ACHN (cell line): ENCODE results near the gene RDX.
"Not testable (repeated sequence)": the region's sequence is repeated elsewhere in the genome, so short reads cannot be mapped to it uniquely, and the experiment has no call there.

Source experiments
- DNase-seq: peaks from one replicate; pipeline ENCODE4 v3.0.0-alpha.2; 2015
- in situ Hi-C: cut with HindIII; loops from 2 replicates; pipeline ENCODE4 v1.10.0; 2017; ENCODE audit warnings: low sequenced_read_pairs, low pct_ligation_motif_present, low pct_unique_long_range_greater_than_20kb

The RDX gene

GRCh38 chr11:110230377-110230776 is 66.0 kb downstream of the RDX start:
- in situ Hi-C loops, result no loop called here
- no peak for DNase-seq

GRCh38 chr11:110219006-110219785 is 77.2 kb downstream of the RDX start:
- in situ Hi-C loops, result no loop called here
- DNase-seq, result no peak

- in situ Hi-C loops, result no loop called here
- no peak for DNase-seq
Observed at GRCh38 chr11:110217936-110218335, 78.5 kb downstream of the RDX start.

- in situ Hi-C loops, result no loop called here
- no peak for DNase-seq
Observed at GRCh38 chr11:110217223-110217877, 79.1 kb downstream of the RDX start.

GRCh38 chr11:110209313-110209694 is 87.1 kb downstream of the RDX start:
- DNase-seq, in situ Hi-C loops: not testable (repeated sequence)

- in situ Hi-C loops, result not testable (repeated sequence)
- DNase-seq, result peak; percentile 44
Observed at GRCh38 chr11:110208678-110209312, 87.6 kb downstream of the RDX start.

- in situ Hi-C loops, result no loop called here
- no peak for DNase-seq
Observed at GRCh38 chr11:110207123-110207522, 89.3 kb downstream of the RDX start.

GRCh38 chr11:110200836-110201235 is 95.6 kb downstream of the RDX start:
- in situ Hi-C loops, result no loop called here

GRCh38 chr11:110200241-110200640 is 96.2 kb downstream of the RDX start:
- in situ Hi-C loops, result no loop called here
- DNase-seq, result peak; percentile 28

More at GRCh38 chr11:110200836-110201235, 95.6 kb downstream of the RDX start:
- DNase-seq, result no peak

GRCh38 chr11:110199184-110199981 is 97.0 kb downstream of the RDX start:
- DNase-seq, result no peak
- in situ Hi-C loops, result no loop called here

GRCh38 chr11:110198031-110198729 is 98.2 kb downstream of the RDX start:
- in situ Hi-C loops, result no loop called here
- DNase-seq, result no peak

- DNase-seq, result no peak
- in situ Hi-C loops, result no loop called here
Observed at GRCh38 chr11:110196884-110197420, 99.5 kb downstream of the RDX start.

- in situ Hi-C loops, result no loop called here
- DNase-seq, result peak; percentile 87
Observed at GRCh38 chr11:110196241-110196754, 100.1 kb downstream of the RDX start.

GRCh38 chr11:110194211-110194766 is 102.1 kb downstream of the RDX start:
- peak; percentile 76 for DNase-seq
- in situ Hi-C loops, result not testable (repeated sequence)

- DNase-seq, in situ Hi-C loops: not testable (repeated sequence)
Observed at GRCh38 chr11:110192604-110193282, 103.7 kb downstream of the RDX start.

GRCh38 chr11:110190885-110191284 is 105.5 kb downstream of the RDX start:
- in situ Hi-C loops, result no loop called here
- no peak for DNase-seq

- DNase-seq, result no peak
- in situ Hi-C loops, result no loop called here
Observed at GRCh38 chr11:110187731-110188130, 108.7 kb downstream of the RDX start.
